AG04450 (cell line): ENCODE results near the gene CKB. TPM values are rescaled to one million over a fixed set of nuclear protein-coding genes. Genes with fewer than 3 reads are reported as not detected.

Experiments
- CTCF ChIA-PET: fragments of 300-600, 350-600 bp; formaldehyde crosslinking; extraction: SDS; loops from one replicate; lab custom pipeline; 2022; ENCODE audit warnings: antibody characterized with exemption, inconsistent platforms; lab: Charles Lee
- POLR2A ChIA-PET: fragments of 350-600 bp; formaldehyde crosslinking; extraction: SDS; loops from one replicate; lab custom pipeline; 2021; ENCODE audit warnings: antibody characterized with exemption, inconsistent platforms; lab: Yijun Ruan, JAX
- DNase-seq: peaks from one replicate; pipeline ENCODE4 v3.0.0-alpha.2; 2011; ENCODE audit warnings: low read depth, low spot score
- H3K27ac ChIP-seq: one replicate; pipeline ENCODE4 v1.5.1; 2012; ENCODE audit warnings: low read depth, low read length, control low read depth
- H3K27me3 ChIP-seq: one replicate; pipeline ENCODE4 v1.6.0; 2012; ENCODE audit warnings: low read length; ENCODE audit not compliant: control insufficient read depth, insufficient read depth
- H3K4me3 ChIP-seq: 2 replicates; pipeline ENCODE4 v1.5.1; 2011; ENCODE audit warnings: mild to moderate bottlenecking, low read depth, low read length, control low read depth
- H3K9me3 ChIP-seq: 2 replicates; pipeline ENCODE4 v1.5.1; 2012; ENCODE audit warnings: low read length; ENCODE audit not compliant: control insufficient read depth, insufficient read depth
- CTCF ChIP-seq: IDR thresholded peaks from 2 replicates; pipeline ENCODE4 v1.5.1; 2011; ENCODE audit warnings: low read depth, low read length, control low read depth, inconsistent platforms
- polyA plus RNA-seq: library from polyadenylated mRNA; depleted of rRNA; stranded (reverse); fragments of >200 nt; gene quantifications from 2 replicates; pipeline ENCODE4 v1.2.3, GENCODE V29; 2011

Gene CKB
- polyA plus RNA-seq, 1 experiment = 11.7 TPM

- CTCF ChIA-PET = interaction anchor here (0.6 kb wide), 1 partner anchor 230 kb away, joined by 3 read pairs; no protein-coding TSS in a partner anchor
- H3K4me3 ChIP-seq = no peak overlapping the region
- no peak for TF ChIP-seq CTCF
- POLR2A ChIA-PET = no interaction called here
- H3K27me3 ChIP-seq = no peaks in the 10 kb centered on the region
- H3K27ac ChIP-seq = no peak overlapping the region
- no peak for DNase-seq
- H3K9me3 ChIP-seq = no peaks in the 10 kb centered on the region; the same call in 1 of the 2 replicates
These were observed 12.0 kb upstream of the CKB start for GRCh38 chr14:103534576-103535061.

GRCh38 chr14:103533999-103534575, 11.5 kb upstream of the CKB start:
- DNase-seq = no peak
- Histone ChIP-seq H3K9me3 (no peaks in the 10 kb centered on the region; the same call in 1 of the 2 replicates), H3K27ac (no peak overlapping the region), H3K4me3 (no peak overlapping the region), H3K27me3 (no peaks in the 10 kb centered on the region)
- POLR2A ChIA-PET = interaction anchor here (0.5 kb wide), 1 partner anchor 58 kb away, joined by 3 read pairs; no protein-coding TSS in a partner anchor
- TF ChIP-seq CTCF = no peak
- CTCF ChIA-PET = interaction anchor here (0.6 to 2.0 kb wide), 2 partner anchors 16 to 231 kb away, joined by 3 to 8 read pairs; no protein-coding TSS in a partner anchor

DNA sequence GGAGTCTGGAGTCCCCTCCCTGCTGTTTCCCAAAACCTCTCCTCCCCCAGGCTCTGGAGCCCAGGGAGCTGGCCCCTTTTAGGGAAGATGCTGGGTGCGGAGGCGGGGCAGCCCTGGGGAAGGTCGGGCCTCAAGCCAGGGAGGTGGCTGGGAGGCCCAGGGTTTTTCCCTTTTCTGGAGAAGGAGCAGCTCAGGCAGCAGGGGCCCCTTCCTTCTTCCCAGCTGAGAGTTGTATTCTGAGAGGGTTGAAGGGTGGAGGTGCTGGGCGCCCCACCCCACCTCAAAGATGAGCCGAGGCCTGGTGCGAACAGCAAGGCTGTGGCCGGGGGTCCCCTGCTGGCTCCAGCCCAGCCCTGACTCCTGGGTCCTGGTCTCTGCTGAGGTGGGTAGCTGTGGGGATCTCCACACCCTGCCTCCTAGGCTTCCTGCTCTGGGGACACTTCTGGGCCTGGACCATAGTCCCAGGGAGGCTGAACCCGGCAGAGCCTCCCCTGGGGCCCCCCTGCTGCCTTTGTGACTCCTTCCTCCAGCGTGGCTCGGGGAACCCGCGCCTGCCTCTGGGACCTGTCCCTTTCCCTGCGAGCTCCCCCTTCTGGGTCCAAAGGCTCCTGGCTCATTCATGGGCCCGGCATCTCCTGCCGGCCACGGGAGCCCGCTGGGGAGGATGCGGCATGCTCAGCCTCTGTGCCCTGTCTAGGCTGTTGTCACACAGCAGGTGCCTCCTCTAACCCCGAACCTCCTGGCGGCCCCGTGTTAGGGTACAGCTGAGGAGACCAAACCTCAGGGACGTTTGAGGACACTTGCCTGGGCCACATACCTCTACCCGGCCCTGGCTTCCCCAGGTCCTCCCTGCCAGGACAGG, 10.7 kb upstream of the CKB start:
- ChIA-PET POLR2A (interaction anchor here (0.5 kb wide), 1 partner anchor 59 kb away, joined by 3 read pairs; no protein-coding TSS in a partner anchor), CTCF (interaction anchor here (2.0 kb wide), 1 partner anchor 15 kb away, joined by 8 read pairs; no protein-coding TSS in a partner anchor)
- H3K9me3 ChIP-seq = peaks cover 3% of the 10 kb centered on the region; the same call in 1 of the 2 replicates
- no peak for DNase-seq
- H3K27me3 ChIP-seq = no peaks in the 10 kb centered on the region
- TF ChIP-seq CTCF = no peak
- no peak overlapping the region for H3K27ac ChIP-seq
- H3K4me3 ChIP-seq = no peak overlapping the region

DNA sequence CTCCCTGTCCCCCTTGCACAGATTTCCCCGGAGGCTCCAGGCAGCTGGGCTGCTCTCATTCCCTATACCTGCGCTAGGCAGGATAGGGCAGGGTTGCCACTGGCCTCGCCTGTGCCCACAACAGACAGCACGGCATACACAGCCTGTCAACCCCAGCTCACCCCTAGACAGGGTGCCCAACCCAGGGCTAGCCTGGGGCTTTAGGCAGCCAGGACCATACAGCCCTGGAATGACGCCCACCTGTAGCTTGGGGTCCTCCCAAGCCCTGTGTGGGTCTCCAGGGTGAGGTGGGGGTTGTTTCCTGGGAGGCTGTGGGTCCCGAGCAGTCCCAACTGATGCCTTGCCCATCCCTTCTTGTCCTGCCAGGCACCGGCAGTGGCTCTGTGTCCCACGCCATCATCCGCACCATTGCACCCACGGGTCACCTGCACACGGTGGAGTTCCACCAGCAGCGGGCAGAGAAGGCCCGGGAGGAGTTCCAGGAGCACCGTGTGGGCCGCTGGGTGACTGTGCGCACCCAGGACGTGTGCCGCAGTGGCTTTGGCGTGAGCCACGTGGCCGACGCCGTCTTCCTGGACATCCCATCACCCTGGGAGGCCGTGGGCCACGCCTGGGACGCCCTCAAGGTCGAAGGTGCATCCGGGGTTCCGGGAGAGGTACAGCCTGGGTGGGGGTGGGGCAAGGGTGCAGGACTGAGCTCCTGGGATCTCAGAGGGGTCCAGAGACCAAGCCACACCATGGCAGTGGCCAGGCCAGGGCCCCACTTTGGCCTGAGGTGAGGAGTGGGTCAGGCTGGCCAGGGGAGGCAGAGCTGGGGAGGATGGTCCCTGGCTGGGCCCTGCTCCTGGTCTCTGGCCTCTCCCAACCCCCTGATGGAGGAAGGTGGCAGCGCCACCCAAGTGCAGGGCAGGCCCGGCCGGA, 9.8 kb upstream of the CKB start:
- TF ChIP-seq CTCF = no peak
- Histone ChIP-seq H3K4me3 (no peak overlapping the region), H3K27ac (no peak overlapping the region), H3K27me3 (no peaks in the 10 kb centered on the region), H3K9me3 (peaks cover 3% of the 10 kb centered on the region; the same call in 1 of the 2 replicates)
- CTCF ChIA-PET = interaction anchor here (2.0 kb wide), 1 partner anchor 14 kb away, joined by 8 read pairs; no protein-coding TSS in a partner anchor
- POLR2A ChIA-PET = no interaction called here
- no peak for DNase-seq
